ENCODE results near the gene IGSF9B.

Gene IGSF9B

DNA sequence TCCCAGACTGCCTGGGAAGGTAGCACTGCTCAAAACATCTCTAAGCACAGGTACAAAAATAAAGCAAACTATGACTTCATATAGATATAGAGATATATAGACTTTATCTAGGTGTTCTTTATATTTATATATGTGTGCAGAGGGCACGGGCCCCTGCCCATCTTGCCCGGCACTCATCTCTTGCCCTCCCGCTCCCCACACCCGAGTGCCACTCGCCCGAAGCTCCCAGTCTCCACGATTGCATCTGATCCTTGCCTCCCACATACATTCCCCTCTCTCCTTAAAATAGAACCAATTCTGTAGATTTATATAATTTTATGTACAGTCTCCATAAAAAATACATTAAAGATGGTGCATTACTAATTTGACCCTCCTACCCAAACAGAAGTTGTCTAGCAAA is 55.5 kb downstream of the IGSF9B start:
- no peak for DNase-seq (ENCODE audit: low read depth, low spot score)

DNA sequence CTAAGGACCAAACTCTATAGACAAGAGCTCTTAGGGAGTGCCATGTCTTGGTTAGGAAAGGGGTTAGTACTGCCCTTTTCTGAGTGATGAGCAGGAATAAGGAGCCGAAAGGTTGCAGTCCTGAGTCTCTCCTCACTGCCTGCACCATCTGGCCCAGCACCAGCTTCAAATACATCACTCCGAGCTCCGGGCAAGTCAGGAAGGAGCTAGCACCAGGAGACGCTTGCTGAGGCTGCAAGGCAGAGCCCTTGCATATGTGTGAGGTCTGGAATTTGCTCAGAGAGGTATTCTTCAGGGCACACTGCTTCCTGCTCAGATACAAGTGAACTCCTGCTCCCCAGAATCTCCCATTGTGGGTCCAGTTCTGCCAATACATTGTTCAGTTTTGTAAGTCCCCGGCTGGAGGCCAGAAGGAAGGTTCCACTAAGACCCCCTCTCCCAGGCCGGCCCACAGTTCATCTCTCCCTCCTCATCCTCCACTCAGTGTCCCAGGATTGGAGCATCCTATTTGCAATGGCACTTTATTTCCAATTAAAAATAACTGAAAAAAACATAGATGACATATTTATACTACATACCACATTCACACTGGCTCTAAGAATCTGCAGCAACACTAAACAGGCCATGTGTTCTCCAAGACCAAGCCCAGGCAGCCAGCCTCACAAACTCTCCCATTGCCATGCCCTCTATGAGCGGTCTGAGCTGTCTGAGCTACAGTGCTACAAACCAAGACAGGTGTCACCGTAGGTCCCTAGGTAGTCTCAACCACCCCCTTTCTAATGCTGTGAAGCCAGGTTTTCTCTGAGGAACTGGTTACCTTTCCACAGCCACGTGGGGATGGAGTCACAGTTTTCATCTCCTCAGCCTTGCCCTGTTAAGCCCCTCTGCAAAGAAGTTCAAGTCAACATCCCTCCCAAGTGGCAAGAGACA is 56.3 kb downstream of the IGSF9B start:
- no peak for DNase-seq (ENCODE audit: low read depth, low spot score)

GRCh38 chr11:133898770-133899115 is 58.0 kb downstream of the IGSF9B start:
- no peak for DNase-seq (ENCODE audit: low read depth, low spot score)

GRCh38 chr11:133898031-133898769 is 58.6 kb downstream of the IGSF9B start:
- DNase-seq (ENCODE audit: low read depth, low spot score) = no peak

DNA sequence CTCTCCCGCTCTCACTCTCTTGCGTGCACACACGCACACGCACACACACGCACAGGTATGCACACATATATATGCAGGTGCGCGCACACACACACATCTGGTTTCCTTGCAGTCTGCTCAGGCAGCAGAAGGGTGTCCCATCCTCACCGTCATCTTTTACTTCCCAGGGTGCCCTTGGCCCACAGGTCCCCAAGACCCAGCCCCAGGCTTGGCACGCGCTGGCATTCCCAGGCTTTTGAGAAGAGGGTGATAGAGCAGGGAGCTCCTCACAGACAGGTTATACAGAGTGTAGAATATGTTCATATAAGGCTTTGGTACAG is 59.5 kb downstream of the IGSF9B start:
- no peak for DNase-seq (ENCODE audit: low read depth, low spot score)

- DNase-seq (ENCODE audit: low read depth, low spot score) = no peak
Observed at GRCh38 chr11:133896642-133897330, 60.0 kb downstream of the IGSF9B start.

DNA sequence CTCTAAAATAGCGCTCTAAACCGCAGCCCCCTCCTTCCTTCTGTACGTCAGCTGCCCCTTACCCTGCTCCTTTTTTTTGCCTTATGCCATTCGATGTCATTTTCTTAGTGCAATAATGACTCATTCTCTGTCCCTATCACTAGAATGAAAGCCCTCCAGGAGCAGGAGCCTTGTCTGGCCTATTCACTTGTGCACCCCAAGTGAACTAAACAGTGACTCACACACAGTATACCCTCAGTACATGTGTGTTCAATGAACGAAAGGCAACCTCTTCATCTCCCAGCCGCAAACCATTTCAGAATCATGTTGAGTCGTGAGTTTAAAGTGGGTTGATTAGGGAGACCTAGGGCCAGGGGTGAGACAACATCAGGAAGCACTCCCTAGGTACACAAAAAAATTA is 60.7 kb downstream of the IGSF9B start:
- no peak for DNase-seq (ENCODE audit: low read depth, low spot score)

- DNase-seq (ENCODE audit: low read depth, low spot score) = no peak
Observed at GRCh38 chr11:133895551-133895950, 61.2 kb downstream of the IGSF9B start.

DNA sequence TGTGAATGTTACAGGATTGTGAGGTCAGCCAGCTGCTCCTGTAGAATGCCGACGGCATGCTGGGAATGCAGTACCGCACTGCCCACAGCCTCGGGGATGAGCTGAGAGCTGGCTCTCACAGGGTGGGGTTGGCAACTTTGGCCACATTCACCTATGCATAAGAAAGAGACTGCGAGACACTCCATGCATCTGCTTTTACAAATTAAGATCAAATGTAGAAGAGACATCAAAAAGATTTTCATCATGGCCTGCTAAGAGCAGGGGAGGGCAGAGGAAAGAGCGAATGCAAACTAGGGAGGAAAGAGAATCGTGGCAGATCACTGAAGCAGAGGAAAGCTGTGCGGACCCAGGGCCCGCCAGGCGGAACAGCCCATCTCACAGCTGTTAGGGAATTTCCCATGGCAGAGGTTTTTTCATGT is 61.7 kb downstream of the IGSF9B start:
- DNase-seq (ENCODE audit: low read depth, low spot score) = no peak

GRCh38 chr11:133893381-133893780 is 63.4 kb downstream of the IGSF9B start:
- no peak for DNase-seq (ENCODE audit: low read depth, low spot score)

DNA sequence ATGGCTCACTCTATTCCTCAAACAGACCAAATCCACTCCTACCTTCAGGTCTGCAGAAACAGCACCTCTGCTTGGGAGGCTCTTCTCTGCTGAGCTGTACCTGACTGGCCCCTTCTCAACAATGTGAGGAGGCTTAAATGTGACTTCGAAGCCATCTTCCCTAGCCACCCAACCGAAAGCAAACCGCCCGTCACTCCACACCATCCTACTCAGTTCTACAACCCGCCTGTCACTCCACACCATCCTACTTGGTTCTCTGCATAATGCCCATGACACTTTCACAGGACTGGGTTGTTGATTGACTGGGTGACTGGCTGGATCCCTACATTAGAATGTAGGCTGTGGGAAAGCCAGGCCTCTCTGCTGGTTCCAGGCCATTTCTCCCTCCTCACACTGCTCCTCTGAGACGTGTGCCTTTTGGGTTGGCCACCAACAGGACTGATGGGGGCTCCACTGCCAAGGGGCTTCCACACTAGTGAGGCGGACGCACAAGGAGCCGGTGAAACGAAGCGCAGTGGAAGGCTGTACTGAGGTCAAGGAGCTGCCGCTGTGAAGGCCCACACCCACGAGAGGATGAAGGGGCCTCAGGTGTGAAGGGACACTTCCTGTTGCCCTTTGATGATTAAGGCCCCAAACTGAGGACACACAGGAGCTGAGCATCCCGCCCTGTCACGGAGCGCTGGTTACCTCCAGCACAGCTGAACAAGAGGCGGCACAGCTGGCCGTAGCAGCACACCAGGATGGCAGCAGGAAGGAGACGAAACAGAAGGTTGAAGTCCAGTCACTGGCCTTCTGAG is 64.0 kb downstream of the IGSF9B start:
- no peak for DNase-seq (ENCODE audit: low read depth, low spot score)

- DNase-seq (ENCODE audit: low read depth, low spot score) = no peak
Observed at GRCh38 chr11:133892126-133892525, 64.6 kb downstream of the IGSF9B start.

DNA sequence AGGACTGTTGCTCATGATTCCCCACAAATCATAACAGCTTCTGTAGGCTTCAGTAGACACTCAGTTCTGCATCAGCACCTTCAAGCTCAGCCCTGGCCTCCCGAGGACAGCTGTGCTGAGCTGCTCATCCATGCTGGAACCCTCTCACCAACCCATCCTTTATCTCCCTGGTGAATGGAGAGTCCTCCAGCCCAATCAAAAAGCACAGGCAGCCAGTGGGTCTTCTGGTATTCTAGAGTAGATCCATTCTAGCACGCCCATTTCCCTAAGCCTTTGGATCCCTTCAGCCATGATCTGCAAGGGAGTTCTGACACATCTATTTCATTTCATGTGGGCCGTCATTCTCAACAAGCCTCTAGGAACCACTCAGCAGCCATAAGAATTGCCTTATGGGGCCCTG is 66.9 kb downstream of the IGSF9B start:
- no peak for DNase-seq (ENCODE audit: low read depth, low spot score)

DNA sequence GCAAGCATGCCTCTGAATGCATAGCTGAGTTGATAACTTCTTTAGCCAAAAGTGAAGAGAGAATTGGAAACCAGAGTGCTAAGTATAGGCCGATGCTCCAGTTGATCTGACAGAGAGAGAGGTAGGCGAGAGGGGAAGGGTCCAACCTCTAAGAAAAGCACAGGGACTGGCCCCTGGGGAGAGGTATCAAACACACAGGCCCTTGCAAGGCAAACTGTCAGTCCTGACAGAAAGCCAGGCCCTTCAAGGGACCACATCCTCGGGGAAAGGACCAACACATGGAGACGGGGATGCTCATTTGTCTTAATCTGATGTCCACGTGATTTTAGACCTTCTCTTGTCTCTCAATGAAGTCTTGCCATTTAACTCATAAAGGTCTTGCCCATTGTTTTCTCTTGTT is 67.6 kb downstream of the IGSF9B start:
- DNase-seq (ENCODE audit: low read depth, low spot score) = no peak

DNA sequence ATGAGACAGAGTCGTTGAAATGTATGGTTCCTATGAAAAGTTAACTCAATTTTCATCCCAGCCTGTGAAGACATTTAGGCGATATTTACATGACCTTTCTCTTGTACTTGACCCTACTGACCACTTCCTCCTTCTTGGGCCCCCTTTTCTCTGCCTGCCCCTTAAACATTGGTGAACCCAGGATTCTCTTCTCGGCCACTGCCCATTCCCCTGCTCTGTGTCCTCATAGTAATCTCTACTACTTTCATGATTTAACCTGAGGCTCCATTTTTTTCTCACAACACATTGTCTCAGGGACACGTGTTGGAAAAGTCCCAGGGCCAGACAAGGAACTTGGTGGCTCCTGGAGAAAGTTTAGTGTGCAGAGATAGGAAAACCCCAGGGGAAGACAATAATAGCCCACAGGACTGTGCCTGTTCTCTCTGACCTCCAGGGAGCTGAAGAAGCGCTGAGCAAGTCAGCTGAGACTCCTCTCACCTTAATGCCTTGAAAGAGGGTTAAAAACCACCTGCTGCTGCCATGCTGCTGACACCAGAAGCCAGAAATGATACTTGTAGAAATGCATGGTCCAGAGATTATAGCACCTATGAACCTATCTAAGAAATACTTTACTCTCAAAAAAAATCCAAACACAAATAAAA is 69.0 kb downstream of the IGSF9B start:
- no peak for DNase-seq (ENCODE audit: low read depth, low spot score)

DNA sequence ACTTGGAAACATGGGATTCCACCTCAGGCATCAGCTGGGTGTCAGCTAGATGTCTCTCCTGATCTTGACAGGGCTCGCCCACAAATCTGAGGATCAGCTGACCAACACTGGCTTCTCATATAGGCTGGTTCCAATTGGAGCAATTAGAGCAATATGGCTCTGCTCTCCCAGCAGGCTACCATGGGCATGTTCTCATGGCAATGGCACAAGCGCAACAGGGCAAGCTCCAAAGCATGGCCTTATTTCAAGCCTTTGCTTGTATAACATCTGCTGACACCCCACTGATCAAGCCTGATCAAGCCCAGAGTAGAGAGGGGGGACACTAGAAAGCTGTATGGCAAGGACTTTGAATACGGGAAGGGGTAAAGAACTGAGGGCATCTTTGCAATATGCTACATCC is 70.7 kb downstream of the IGSF9B start:
- no peak for DNase-seq (ENCODE audit: low read depth, low spot score)

DNA sequence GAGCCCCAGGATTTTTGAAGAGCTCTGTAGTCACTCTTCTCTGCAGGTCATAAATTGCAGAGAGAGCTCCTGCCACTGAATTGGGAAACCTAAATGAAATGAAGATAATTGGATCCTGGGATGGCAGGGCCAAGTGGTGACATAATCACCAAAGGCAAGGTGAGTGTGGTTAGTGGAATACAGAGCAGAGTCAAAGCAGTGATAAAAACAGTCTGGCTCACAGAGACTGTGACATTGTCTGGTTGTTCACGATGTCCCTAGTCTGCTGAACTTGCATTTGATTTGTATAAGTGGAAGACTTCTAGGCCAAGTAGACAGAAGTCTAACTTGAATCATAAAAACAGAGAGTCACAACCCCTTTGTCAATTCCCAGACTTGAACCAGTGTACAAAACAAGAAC is 84.6 kb downstream of the IGSF9B start:
- no peak for DNase-seq (ENCODE audit: low read depth, low spot score)

- DNase-seq (ENCODE audit: low read depth, low spot score) = no peak
Observed at GRCh38 chr11:133867456-133867855, 89.3 kb downstream of the IGSF9B start.

DNA sequence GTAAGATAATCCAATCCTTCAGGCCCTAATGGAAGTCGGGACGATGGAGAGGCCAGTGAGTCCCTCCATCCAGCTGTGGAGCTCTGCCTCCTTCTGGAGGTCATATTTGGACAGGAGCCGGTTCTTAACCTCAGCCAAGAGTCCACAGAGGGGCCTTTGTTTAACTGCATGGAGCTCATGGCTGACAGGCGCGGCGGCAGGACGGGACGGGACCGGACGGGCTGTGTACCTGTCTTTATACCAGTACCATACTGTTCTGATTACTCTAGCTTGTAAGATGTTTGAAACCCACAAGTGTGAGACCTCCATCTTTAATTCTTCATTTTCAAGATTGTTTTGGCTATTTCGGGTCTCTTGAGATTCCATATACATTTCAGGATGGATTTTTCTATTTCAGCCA is 91.3 kb downstream of the IGSF9B start:
- DNase-seq (ENCODE audit: low read depth, low spot score) = no peak

DNA sequence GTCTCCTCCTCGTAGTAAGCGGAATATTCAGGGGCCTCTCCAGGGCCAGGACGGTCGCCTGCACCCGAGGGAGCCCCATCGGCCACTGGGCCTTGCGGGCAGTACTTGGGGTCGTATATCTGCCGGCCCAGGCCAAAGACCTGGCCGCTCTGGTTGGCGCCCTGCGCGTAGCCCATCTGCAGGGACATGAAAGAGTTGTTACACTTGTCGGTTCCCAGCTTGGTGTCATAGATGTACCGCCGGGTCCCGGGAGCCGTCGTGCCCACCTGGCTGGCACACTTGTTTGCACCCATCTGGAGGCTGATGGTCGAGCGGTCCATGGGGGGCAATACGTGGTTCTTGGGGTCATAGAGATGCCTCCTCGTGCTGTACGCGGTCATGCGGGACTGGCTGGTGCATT is 92.0 kb downstream of the IGSF9B start:
- DNase-seq (ENCODE audit: low read depth, low spot score) = no peak

DNA sequence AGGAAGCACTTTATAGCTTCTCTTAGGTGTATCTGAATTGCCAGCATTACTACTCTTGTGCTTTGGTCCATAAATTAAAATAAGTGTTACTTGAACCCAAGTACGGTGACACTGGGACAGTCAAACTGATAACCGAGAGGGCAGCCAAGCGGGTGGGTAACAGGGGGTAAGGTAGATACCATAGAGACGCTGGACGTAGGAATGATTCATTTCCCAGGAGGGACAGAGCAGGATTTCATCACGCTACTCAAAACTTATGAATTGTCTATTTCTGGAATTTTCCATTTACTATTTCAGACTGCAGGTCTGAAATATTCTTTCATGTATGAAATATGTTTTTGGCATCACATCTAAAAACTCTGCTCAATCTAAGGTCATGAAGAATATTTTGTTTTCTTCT is 96.6 kb downstream of the IGSF9B start:
- DNase-seq (ENCODE audit: low read depth, low spot score) = no peak
